Osteoblast (primary cell): ENCODE data around the gene STARD9. TPM values are rescaled to one million over a fixed set of nuclear protein-coding genes. Genes with fewer than 3 reads are reported as not detected.
A peak's percentile ranks its signal among the peaks of the same experiment; 100 is the strongest.

Experiments used
- DNase-seq: peaks from one replicate; pipeline ENCODE4 v3.0.0; 2011; ENCODE audit warnings: low spot score, mixed read lengths; ENCODE audit not compliant: insufficient read length; ENCODE audit errors: missing footprints
- H2AFZ ChIP-seq: 2 replicates; pipeline ENCODE4 v1.6.0; 2011; ENCODE audit warnings: mild to moderate bottlenecking, low read length
- H3K27ac ChIP-seq: 2 replicates; pipeline ENCODE4 v1.5.1; 2011; ENCODE audit warnings: mild to moderate bottlenecking, low read depth, low read length, moderate library complexity
- H3K27me3 ChIP-seq: 2 replicates; pipeline ENCODE4 v1.6.0; 2012; ENCODE audit warnings: mild to moderate bottlenecking, control low read depth, inconsistent platforms, low read length, moderate library complexity; ENCODE audit not compliant: insufficient read depth
- H3K36me3 ChIP-seq: 2 replicates; pipeline ENCODE4 v1.5.1; 2011; ENCODE audit warnings: mild to moderate bottlenecking, low read length, control low read depth, moderate library complexity; ENCODE audit not compliant: insufficient read depth
- H3K4me1 ChIP-seq: 2 replicates; pipeline ENCODE4 v1.5.1; 2011; ENCODE audit warnings: mild to moderate bottlenecking, low read length, control low read depth, moderate library complexity; ENCODE audit not compliant: insufficient read depth
- H3K4me2 ChIP-seq: 2 replicates; pipeline ENCODE4 v1.6.0; 2011; ENCODE audit warnings: mild to moderate bottlenecking, low read length; ENCODE audit not compliant: insufficient read depth
- H3K4me3 ChIP-seq: fragments of 200-600 bp; sonication (generic); 3 replicates; pipeline ENCODE4 v1.5.1; 2012; ENCODE audit warnings: mild to moderate bottlenecking, low read length, inconsistent platforms; ENCODE audit not compliant: insufficient read depth
- H3K79me2 ChIP-seq: 2 replicates; pipeline ENCODE4 v1.6.0; 2012; ENCODE audit warnings: mild to moderate bottlenecking, low read length, control low read depth, inconsistent platforms; ENCODE audit not compliant: insufficient read depth
- H3K9me3 ChIP-seq: 2 replicates; pipeline ENCODE4 v1.5.1; 2011; ENCODE audit warnings: low read depth, low read length, control low read depth
- H4K20me1 ChIP-seq: 2 replicates; pipeline ENCODE4 v1.6.0; 2012; ENCODE audit warnings: mild to moderate bottlenecking, low read length, control low read depth; ENCODE audit not compliant: insufficient read depth
- CTCF ChIP-seq: IDR thresholded peaks from 2 replicates; pipeline ENCODE4 v1.5.1; 2011; ENCODE audit warnings: mild to moderate bottlenecking, low read depth, low read length, moderate library complexity; ENCODE audit errors: extremely low read depth
- total RNA-seq: library from RNA; depleted of rRNA; stranded (reverse); fragments of >200 nt; gene quantifications from 2 replicates; pipeline ENCODE4 v1.2.3, GENCODE V29; 2012

Gene STARD9
- total RNA-seq, 1 donor = 9.4 TPM

- peak; percentile 54 for DNase-seq
- H3K27me3 ChIP-seq = no peaks in the 10 kb centered on the region
- no peak overlapping the region for H2AFZ ChIP-seq
- peaks cover 5% of the 10 kb centered on the region for H3K4me1 ChIP-seq
- peaks cover 62% of the 10 kb centered on the region for H3K36me3 ChIP-seq
- TF ChIP-seq CTCF = no peak
- H3K4me2 ChIP-seq = no peak overlapping the region
- no peak overlapping the region for H3K4me3 ChIP-seq
- peaks cover 18% of the 10 kb centered on the region for H4K20me1 ChIP-seq
- H3K79me2 ChIP-seq = peaks cover 23% of the 10 kb centered on the region
- H3K9me3 ChIP-seq = no peaks in the 10 kb centered on the region
- no peak overlapping the region for H3K27ac ChIP-seq
Observed at GRCh38 chr15:42731461-42731860, 156.1 kb downstream of the STARD9 start.

- Histone ChIP-seq H3K4me1 (peaks cover 7% of the 10 kb centered on the region), H3K9me3 (no peaks in the 10 kb centered on the region), H3K27ac (no peak overlapping the region), H3K4me3 (no peak overlapping the region), H3K27me3 (no peaks in the 10 kb centered on the region), H3K36me3 (peaks cover 59% of the 10 kb centered on the region), H3K4me2 (no peak overlapping the region), H3K79me2 (peaks cover 26% of the 10 kb centered on the region), H2AFZ (no peak overlapping the region), H4K20me1 (peaks cover 18% of the 10 kb centered on the region)
- TF ChIP-seq CTCF = no peak
- DNase-seq = peak; percentile 47
Observed at GRCh38 chr15:42732095-42732827, 156.9 kb downstream of the STARD9 start.

- Histone ChIP-seq H3K27ac (no peak overlapping the region), H3K4me3 (no peak overlapping the region), H3K36me3 (peaks cover 55% of the 10 kb centered on the region), H4K20me1 (peaks cover 18% of the 10 kb centered on the region), H3K9me3 (no peaks in the 10 kb centered on the region), H3K4me1 (peaks cover 11% of the 10 kb centered on the region), H3K27me3 (no peaks in the 10 kb centered on the region), H2AFZ (no peak overlapping the region), H3K79me2 (peaks cover 26% of the 10 kb centered on the region), H3K4me2 (no peak overlapping the region)
- DNase-seq = no peak
- TF ChIP-seq CTCF = no peak
Observed at GRCh38 chr15:42733027-42733426, 157.6 kb downstream of the STARD9 start.

- Histone ChIP-seq H4K20me1 (peaks cover 18% of the 10 kb centered on the region), H3K27me3 (no peaks in the 10 kb centered on the region), H3K4me2 (no peak overlapping the region), H3K79me2 (peaks cover 26% of the 10 kb centered on the region), H3K4me1 (peaks cover 11% of the 10 kb centered on the region), H3K36me3 (peaks cover 46% of the 10 kb centered on the region), H2AFZ (no peak overlapping the region), H3K27ac (no peak overlapping the region), H3K9me3 (no peaks in the 10 kb centered on the region), H3K4me3 (no peak overlapping the region)
- no peak for DNase-seq
- no peak for TF ChIP-seq CTCF
Observed at GRCh38 chr15:42734076-42734672, 158.8 kb downstream of the STARD9 start.
